HepG2 (cell line): Measurements from ENCODE around the gene SEC14L5. TPM values are rescaled to one million over a fixed set of nuclear protein-coding genes. Genes with fewer than 3 reads are reported as not detected.

Source experiments
- ATAC-seq: fragments of 200-7000 bp; cut with Tn5 transposase; 3 replicates; pipeline ENCODE4 v1.9.1; 2020; ENCODE audit warnings: mild to moderate bottlenecking, moderate library complexity
- BruUV-seq: library from RNA; stranded (reverse); fragments of 400-500 nt; replicated peaks from 2 replicates; lab custom pipeline; 2021; lab: Mats Ljungman, UMichigan
- CTCF ChIA-PET: fragments of 300-600 bp; formaldehyde crosslinking; extraction: SDS; loops from one replicate; lab custom pipeline; 2021; ENCODE audit warnings: low total read pairs, inconsistent platforms, low intra/inter-chr PET ratio; lab: Yijun Ruan, JAX
- POLR2A ChIA-PET: fragments of 350-600 bp; sonication (Branson Sonifier 250); formaldehyde crosslinking; loops from one replicate; lab custom pipeline; 2020; ENCODE audit warnings: antibody characterized with exemption, inconsistent platforms; lab: Yijun Ruan, JAX
- DNase-seq: peaks from one replicate; pipeline ENCODE4 v3.0.0-alpha.2; 2015; ENCODE audit warnings: low spot score
- FAIRE-seq: peaks from 3 replicates; lab custom pipeline; 2011; peaks lifted over from hg19 to GRCh38; lab: Jason Lieb, UNC
- H2AFZ ChIP-seq: one replicate; pipeline ENCODE4 v1.6.1; 2011; ENCODE audit warnings: low read length, inconsistent platforms
- H3K27ac ChIP-seq: fragments of 300-600 bp; 3 replicates; pipeline ENCODE4 v1.8.0; 2011; ENCODE audit warnings: mixed run types, mild to moderate bottlenecking, mixed read lengths, low read length, inconsistent platforms; ENCODE audit not compliant: insufficient read depth; ENCODE audit errors: extremely low read length
- H3K27me3 ChIP-seq, 2 experiments: fragments of 200-600 bp in 1 of 2; 2 replicates in 1 of 2; 3 replicates in 1 of 2; pipeline versions ENCODE4 v1.6.0 to v1.8.0; 2011; ENCODE audit warnings: low read length in 2 of 2, mild to moderate bottlenecking in 2 of 2, moderate library complexity in 2 of 2, inconsistent platforms in 1 of 2; ENCODE audit not compliant: insufficient read depth in 2 of 2, control insufficient read depth in 1 of 2
- H3K36me3 ChIP-seq, 2 experiments: fragments of 200-600 bp in 1 of 2; replicated peaks in 1 of 2; 2 replicates in 1 of 2; 3 replicates in 1 of 2; pipeline versions ENCODE4 v1.5.1 to v1.8.0; 2011; ENCODE audit warnings: low read length in 2 of 2, inconsistent platforms in 1 of 2; ENCODE audit not compliant: insufficient read depth in 2 of 2, control insufficient read depth in 1 of 2
- H3K4me1 ChIP-seq: 2 replicates; pipeline ENCODE4 v1.5.1; 2012; ENCODE audit warnings: low read length, inconsistent platforms; ENCODE audit not compliant: insufficient read depth
- H3K4me2 ChIP-seq: 2 replicates; pipeline ENCODE4 v1.6.0; 2011; ENCODE audit warnings: low read depth, low read length, inconsistent platforms
- H3K4me3 ChIP-seq, 3 experiments: fragments of 200-600 bp in 1 of 3; sonication (generic), shearing (Covaris generic) in 1 of 3; replicated peaks in 1 of 3; 2 replicates each; pipeline ENCODE4 v1.5.1; 2011 to 2016; ENCODE audit warnings: low read length in 3 of 3, inconsistent platforms in 2 of 3, low read depth in 2 of 3, mild to moderate bottlenecking in 2 of 3, control low read depth in 1 of 3, mixed read lengths in 1 of 3; ENCODE audit not compliant: insufficient read depth in 1 of 3
- H3K79me2 ChIP-seq: one replicate; pipeline ENCODE4 v1.6.1; 2011; ENCODE audit warnings: low read length, inconsistent platforms; ENCODE audit not compliant: insufficient read depth
- H3K9ac ChIP-seq: 2 replicates; pipeline ENCODE4 v1.6.0; 2011; ENCODE audit warnings: mild to moderate bottlenecking, low read depth, low read length, inconsistent platforms; ENCODE audit not compliant: insufficient read depth
- H3K9me3 ChIP-seq: 2 replicates; pipeline ENCODE4 v1.5.1; 2012; ENCODE audit warnings: mild to moderate bottlenecking, low read length
- H4K20me1 ChIP-seq: 2 replicates; pipeline ENCODE4 v1.6.0; 2011; ENCODE audit warnings: inconsistent platforms, mild to moderate bottlenecking, low read length, moderate library complexity; ENCODE audit not compliant: insufficient read depth
- BORCS8-MEF2B ChIP-seq: sonication (generic); formaldehyde crosslinking; IDR thresholded peaks from 2 replicates; pipeline ENCODE4 v1.8.0; 2022; ENCODE audit warnings: mild to moderate bottlenecking, missing genetic modification reagents
- CCDC6 ChIP-seq: sonication (generic); formaldehyde crosslinking; IDR thresholded peaks from 2 replicates; pipeline ENCODE4 v1.8.1; 2022; ENCODE audit warnings: mild to moderate bottlenecking, missing genetic modification reagents, moderate library complexity
- CHCHD3 ChIP-seq: sonication (generic); formaldehyde crosslinking; IDR thresholded peaks from 2 replicates; pipeline ENCODE4 v1.8.0; 2022; ENCODE audit warnings: mild to moderate bottlenecking, missing genetic modification reagents, moderate library complexity
- GABPB1 ChIP-seq: IDR thresholded peaks from 2 replicates; pipeline ENCODE4 v1.6.1; 2016; ENCODE audit warnings: mild to moderate bottlenecking, missing genetic modification reagents, moderate library complexity, missing compliant biosample characterization
- NCOA5 ChIP-seq: sonication (generic); formaldehyde crosslinking; IDR thresholded peaks from 2 replicates; pipeline ENCODE4 v1.4.0; 2020; ENCODE audit warnings: missing genetic modification reagents
- TEAD3 ChIP-seq: optimal IDR thresholded peaks from 2 replicates; pipeline ENCODE3; 2016; ENCODE audit warnings: borderline replicate concordance
- TMF1 ChIP-seq: sonication (generic); formaldehyde crosslinking; IDR thresholded peaks from 2 replicates; pipeline ENCODE4 v1.8.1; 2022; ENCODE audit warnings: low read depth, missing genetic modification reagents
- ZBTB7A ChIP-seq: sonication (generic); formaldehyde crosslinking; IDR thresholded peaks from 2 replicates; pipeline ENCODE4 v1.8.0; 2022; ENCODE audit warnings: mild to moderate bottlenecking, missing genetic modification reagents
- ZIK1 ChIP-seq: sonication (generic); formaldehyde crosslinking; IDR thresholded peaks from 2 replicates; pipeline ENCODE4 v1.5.0; 2020; ENCODE audit warnings: mild to moderate bottlenecking, low read depth, missing genetic modification reagents, borderline replicate concordance
- ZNF883 ChIP-seq: sonication (generic); formaldehyde crosslinking; IDR thresholded peaks from 2 replicates; pipeline ENCODE4 v1.5.1; 2020; ENCODE audit warnings: mild to moderate bottlenecking, missing genetic modification reagents; ENCODE audit errors: not compliant biosample characterization
- WGBS: methylation state at CpG from one replicate; pipeline ENCODE4 v1.1.6; 2017; ENCODE audit warnings: low lambda C conversion rate; 5-methylcytosine and 5-hydroxymethylcytosine counted together
- in situ Hi-C: cut with HindIII; loops from 2 replicates; pipeline ENCODE4 v1.10.0; 2017; ENCODE audit warnings: low pct_unique_long_range_greater_than_20kb; ENCODE audit not compliant: extremely low pct_ligation_motif_present
- intact Hi-C: fragments of 100-400 bp; cut with micrococcal nuclease; formaldehyde crosslinking; loops from one replicate; pipeline ENCODE4 v1.10.0; 2022; ENCODE audit not compliant: unreplicated experiment
- polyA plus RNA-seq, 8 experiments: library from polyadenylated mRNA; depleted of rRNA in 3 of 8; stranded (reverse) in 7 of 8; unstranded in 1 of 8; fragments of >200 nt; fragmentation: Illumina TruSeq in 4 of 8; extraction: Trizol in 4 of 8; gene quantifications; 2 replicates each; pipeline versions ENCODE4 v1.2.1 to v1.2.3, GENCODE V29; 2011 to 2016; ENCODE audit warnings: low read depth in 4 of 8, missing spikeins in 1 of 8, mixed read lengths in 1 of 8; ENCODE audit not compliant: insufficient read depth in 1 of 8
- total RNA-seq, 5 experiments: library from RNA; depleted of rRNA; stranded (reverse); fragments of >200 nt; fragmentation: Illumina TruSeq; extraction: Trizol; gene quantifications; 2 replicates each; pipeline ENCODE4 v1.2.3, GENCODE V29; 2016; ENCODE audit warnings: low read depth in 1 of 5
- TF ChIP-seq, protein P1 (sequence below): sonication (generic); formaldehyde crosslinking; IDR thresholded peaks from 2 replicates; pipeline ENCODE4 v1.4.0; 2020; ENCODE audit warnings: missing genetic modification reagents
- TF ChIP-seq, protein P2 (sequence below): sonication (generic); formaldehyde crosslinking; IDR thresholded peaks from 2 replicates; pipeline ENCODE4 v1.4.0; 2020; ENCODE audit warnings: missing genetic modification reagents
- TF ChIP-seq, protein P3 (sequence below): sonication (generic); formaldehyde crosslinking; IDR thresholded peaks from 2 replicates; pipeline ENCODE4 v1.8.0; 2022; ENCODE audit warnings: mild to moderate bottlenecking, missing genetic modification reagents, moderate library complexity

Gene SEC14L5
- total and polyA plus RNA-seq, 2 of the 13 experiments (the other 11 are each of a cell fraction or from before 2014, with no cell fraction given), result 0.40 to 0.42 TPM

DNA sequence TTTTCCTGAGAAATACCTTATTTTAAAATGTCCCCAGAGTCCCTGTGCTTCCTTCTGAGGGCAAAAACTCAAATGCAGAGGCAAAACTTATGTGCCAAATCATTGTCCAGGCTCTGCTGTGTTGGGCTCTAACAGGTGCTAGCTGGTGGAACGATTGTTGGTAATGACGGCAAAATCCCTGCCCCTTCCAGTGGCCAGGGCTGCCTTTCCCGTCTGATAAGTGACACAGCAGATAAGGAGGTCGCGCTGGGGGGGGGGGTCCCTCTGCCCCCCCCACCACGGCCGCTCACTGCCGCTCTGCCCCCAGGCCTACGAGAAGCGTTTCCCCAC is 29.1 kb downstream of the SEC14L5 start (continued):
- TF ChIP-seq CHCHD3 (CRISPR knock-in tag) (no peak), ZNF883 (CRISPR knock-in tag) (no peak), TMF1 (CRISPR knock-in tag) (no peak), ZIK1 (no peak), NCOA5 (no peak)
- TF ChIP-seq, protein P1, sequence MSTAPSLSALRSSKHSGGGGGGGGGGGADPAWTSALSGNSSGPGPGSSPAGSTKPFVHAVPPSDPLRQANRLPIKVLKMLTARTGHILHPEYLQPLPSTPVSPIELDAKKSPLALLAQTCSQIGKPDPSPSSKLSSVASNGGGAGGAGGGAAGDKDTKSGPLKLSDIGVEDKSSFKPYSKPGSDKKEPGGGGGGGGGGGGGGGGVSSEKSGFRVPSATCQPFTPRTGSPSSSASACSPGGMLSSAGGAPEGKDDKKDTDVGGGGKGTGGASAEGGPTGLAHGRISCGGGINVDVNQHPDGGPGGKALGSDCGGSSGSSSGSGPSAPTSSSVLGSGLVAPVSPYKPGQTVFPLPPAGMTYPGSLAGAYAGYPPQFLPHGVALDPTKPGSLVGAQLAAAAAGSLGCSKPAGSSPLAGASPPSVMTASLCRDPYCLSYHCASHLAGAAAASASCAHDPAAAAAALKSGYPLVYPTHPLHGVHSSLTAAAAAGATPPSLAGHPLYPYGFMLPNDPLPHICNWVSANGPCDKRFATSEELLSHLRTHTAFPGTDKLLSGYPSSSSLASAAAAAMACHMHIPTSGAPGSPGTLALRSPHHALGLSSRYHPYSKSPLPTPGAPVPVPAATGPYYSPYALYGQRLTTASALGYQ, result no peak

DNA sequence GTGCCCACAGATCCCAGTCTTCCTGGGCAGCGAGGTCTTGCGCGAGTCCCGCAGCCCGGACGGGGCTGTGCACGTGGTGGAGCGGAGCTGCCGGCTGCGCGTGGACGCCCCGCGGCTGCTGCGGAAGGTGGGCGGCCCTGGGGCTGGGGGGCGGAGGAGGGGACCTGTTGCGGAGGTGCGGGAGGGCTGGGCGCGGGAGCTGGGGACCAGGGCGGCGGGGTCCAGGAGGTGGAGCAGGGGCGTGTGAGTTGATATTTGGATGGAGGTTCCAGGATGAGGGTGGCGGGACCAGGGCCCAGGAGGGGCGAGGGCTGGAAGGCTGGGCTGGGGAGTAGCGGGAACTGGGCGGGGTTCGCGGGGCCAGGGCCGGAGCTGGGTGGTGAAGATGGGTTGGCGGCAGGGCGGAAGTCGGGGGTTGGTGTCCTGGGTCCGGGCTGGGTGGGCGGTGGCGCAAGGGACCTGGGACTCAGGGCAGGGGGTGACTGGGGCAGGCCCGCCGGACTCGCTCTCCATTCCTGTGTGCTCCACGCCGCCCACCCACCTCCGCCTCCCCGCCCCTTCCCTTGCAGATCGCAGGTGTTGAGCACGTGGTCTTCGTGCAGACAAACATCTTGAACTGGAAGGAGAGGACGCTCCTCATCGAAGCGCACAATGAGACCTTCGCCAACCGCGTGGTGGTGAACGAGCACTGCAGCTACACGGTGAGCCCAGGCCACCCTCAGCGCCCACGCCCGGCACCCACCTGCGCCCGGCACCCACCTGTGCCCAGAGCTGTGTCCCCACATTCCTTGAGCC is 29.6 kb downstream of the SEC14L5 start:
- in situ Hi-C loops (no loop called here), intact Hi-C loops (no loop called here)
- ATAC-seq, result peak; percentile 75
- no peak for DNase-seq
- Histone ChIP-seq H3K4me1 (peaks cover 13% of the 10 kb centered on the region), H3K9me3 (no peaks in the 10 kb centered on the region), H3K4me3 (peak overlapping the region in 2 of 3 experiments; percentile 28 to 65; a peak in 2 of 6 replicates), H3K4me2 (peak overlapping the region; percentile 46), H4K20me1 (no peaks in the 10 kb centered on the region), H3K79me2 (no peaks in the 10 kb centered on the region), H3K27ac (no peak overlapping the region), H2AFZ (no peak overlapping the region), H3K36me3 (no peaks in the 10 kb centered on the region), H3K9ac (no peak overlapping the region), H3K27me3 (peaks cover 7 to 43% of the 10 kb centered on the region in 2 experiments)
- FAIRE-seq, result no peak
- CTCF ChIA-PET, result no interaction called here
- BruUV-seq, result no TSS peak
- POLR2A ChIA-PET, result no interaction called here
- whole genome bisulfite sequencing, result 12% methylated on average over 35 of the region's 60 CpGs
- TF ChIP-seq CCDC6 (peak; percentile 39; the same call in 1 of the 2 replicates), GABPB1 (peak; percentile 70), ZBTB7A (0 out of 2 replicates have a peak, but pooled peaks have one; percentile 16), BORCS8-MEF2B (peak; percentile 50; the same call in 1 of the 2 replicates), TEAD3 (peak; percentile 9)
- TF ChIP-seq, protein P2, sequence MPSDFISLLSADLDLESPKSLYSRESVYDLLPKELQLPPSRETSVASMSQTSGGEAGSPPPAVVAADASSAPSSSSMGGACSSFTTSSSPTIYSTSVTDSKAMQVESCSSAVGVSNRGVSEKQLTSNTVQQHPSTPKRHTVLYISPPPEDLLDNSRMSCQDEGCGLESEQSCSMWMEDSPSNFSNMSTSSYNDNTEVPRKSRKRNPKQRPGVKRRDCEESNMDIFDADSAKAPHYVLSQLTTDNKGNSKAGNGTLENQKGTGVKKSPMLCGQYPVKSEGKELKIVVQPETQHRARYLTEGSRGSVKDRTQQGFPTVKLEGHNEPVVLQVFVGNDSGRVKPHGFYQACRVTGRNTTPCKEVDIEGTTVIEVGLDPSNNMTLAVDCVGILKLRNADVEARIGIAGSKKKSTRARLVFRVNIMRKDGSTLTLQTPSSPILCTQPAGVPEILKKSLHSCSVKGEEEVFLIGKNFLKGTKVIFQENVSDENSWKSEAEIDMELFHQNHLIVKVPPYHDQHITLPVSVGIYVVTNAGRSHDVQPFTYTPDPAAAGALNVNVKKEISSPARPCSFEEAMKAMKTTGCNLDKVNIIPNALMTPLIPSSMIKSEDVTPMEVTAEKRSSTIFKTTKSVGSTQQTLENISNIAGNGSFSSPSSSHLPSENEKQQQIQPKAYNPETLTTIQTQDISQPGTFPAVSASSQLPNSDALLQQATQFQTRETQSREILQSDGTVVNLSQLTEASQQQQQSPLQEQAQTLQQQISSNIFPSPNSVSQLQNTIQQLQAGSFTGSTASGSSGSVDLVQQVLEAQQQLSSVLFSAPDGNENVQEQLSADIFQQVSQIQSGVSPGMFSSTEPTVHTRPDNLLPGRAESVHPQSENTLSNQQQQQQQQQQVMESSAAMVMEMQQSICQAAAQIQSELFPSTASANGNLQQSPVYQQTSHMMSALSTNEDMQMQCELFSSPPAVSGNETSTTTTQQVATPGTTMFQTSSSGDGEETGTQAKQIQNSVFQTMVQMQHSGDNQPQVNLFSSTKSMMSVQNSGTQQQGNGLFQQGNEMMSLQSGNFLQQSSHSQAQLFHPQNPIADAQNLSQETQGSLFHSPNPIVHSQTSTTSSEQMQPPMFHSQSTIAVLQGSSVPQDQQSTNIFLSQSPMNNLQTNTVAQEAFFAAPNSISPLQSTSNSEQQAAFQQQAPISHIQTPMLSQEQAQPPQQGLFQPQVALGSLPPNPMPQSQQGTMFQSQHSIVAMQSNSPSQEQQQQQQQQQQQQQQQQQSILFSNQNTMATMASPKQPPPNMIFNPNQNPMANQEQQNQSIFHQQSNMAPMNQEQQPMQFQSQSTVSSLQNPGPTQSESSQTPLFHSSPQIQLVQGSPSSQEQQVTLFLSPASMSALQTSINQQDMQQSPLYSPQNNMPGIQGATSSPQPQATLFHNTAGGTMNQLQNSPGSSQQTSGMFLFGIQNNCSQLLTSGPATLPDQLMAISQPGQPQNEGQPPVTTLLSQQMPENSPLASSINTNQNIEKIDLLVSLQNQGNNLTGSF (CRISPR knock-in tag), result no peak
- TF ChIP-seq, protein P3, sequence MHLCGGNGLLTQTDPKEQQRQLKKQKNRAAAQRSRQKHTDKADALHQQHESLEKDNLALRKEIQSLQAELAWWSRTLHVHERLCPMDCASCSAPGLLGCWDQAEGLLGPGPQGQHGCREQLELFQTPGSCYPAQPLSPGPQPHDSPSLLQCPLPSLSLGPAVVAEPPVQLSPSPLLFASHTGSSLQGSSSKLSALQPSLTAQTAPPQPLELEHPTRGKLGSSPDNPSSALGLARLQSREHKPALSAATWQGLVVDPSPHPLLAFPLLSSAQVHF (CRISPR knock-in tag), result 0 out of 2 replicates have a peak, but pooled peaks have one; percentile 31
